Measurements from ENCODE around the gene FMO2.

FMO2 gene

GRCh38 chr1:171257607-171258076 lies 72.5 kb downstream of the FMO2 start:
- DNase-seq (ENCODE audit: low read depth in 2 of 2), result no peak

- DNase-seq (ENCODE audit: low read depth in 2 of 2), result no peak
Measured at GRCh38 chr1:171258429-171258828, 73.3 kb downstream of the FMO2 start.

GRCh38 chr1:171258943-171259342 lies 73.8 kb downstream of the FMO2 start:
- no peak for DNase-seq (ENCODE audit: low read depth in 2 of 2)
